ENCODE results near the gene FTSJ3. TPM values are rescaled to one million over a fixed set of nuclear protein-coding genes. Genes with fewer than 3 reads are reported as not detected.

The FTSJ3 gene
- total and polyA plus RNA-seq, 7 donors = 7.9 to 65.8 (median 31.0) TPM

GRCh38 chr17:63792055-63792729 is 35.3 kb downstream of the FTSJ3 start:
- Histone ChIP-seq H3K27me3 (no peaks in the 10 kb centered on the region), H3K4me1 (no peaks in the 10 kb centered on the region), H3K36me3 (peaks cover 32 to 98% (median 66%) of the 10 kb centered on the region in 4 donors), H3K9me3 (no peaks in the 10 kb centered on the region), H3K27ac (no peak overlapping the region), H3K4me3 (no peak overlapping the region)
- no peak for TF ChIP-seq POLR2A (IDR thresholded peaks at IDR 0.05)
- no peak for TF ChIP-seq EP300 (IDR thresholded peaks at IDR 0.05)
- TF ChIP-seq, protein P1, sequence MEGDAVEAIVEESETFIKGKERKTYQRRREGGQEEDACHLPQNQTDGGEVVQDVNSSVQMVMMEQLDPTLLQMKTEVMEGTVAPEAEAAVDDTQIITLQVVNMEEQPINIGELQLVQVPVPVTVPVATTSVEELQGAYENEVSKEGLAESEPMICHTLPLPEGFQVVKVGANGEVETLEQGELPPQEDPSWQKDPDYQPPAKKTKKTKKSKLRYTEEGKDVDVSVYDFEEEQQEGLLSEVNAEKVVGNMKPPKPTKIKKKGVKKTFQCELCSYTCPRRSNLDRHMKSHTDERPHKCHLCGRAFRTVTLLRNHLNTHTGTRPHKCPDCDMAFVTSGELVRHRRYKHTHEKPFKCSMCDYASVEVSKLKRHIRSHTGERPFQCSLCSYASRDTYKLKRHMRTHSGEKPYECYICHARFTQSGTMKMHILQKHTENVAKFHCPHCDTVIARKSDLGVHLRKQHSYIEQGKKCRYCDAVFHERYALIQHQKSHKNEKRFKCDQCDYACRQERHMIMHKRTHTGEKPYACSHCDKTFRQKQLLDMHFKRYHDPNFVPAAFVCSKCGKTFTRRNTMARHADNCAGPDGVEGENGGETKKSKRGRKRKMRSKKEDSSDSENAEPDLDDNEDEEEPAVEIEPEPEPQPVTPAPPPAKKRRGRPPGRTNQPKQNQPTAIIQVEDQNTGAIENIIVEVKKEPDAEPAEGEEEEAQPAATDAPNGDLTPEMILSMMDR (IDR thresholded peaks at IDR 0.05) = no peak
- no peak for TF ChIP-seq POLR2AphosphoS5 (IDR thresholded peaks at IDR 0.05)
- DNase-seq = no peak
- intact Hi-C loops (cut with DNase I) = no loop called here
- 78 to 88% methylated on average over 3 of the region's 3 CpGs for WGBS, 2 donors

DNA sequence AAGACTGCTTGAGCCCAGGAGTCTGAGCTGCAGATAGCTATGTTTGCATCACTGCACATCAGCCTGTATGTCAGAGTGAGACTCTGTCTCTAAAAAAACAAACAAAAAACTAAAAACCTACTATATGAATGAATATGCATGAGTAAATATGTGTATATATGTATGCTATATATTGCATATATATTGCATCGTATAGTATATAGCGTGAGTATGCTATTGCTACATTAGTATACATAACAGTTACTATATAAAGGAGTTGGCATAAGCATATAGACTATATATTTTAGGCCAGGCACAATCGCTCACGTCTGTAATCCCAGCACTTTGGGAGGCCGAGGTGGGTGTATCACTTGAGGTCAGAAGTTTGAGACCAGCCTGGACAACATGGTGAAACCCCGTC is 37.4 kb downstream of the FTSJ3 start:
- Histone ChIP-seq H3K36me3 (peaks cover 25 to 83% (median 57%) of the 10 kb centered on the region in 4 donors), H3K27ac (no peak overlapping the region), H3K9me3 (no peaks in the 10 kb centered on the region), H3K4me1 (peaks cover 0 to 9% (median 2%) of the 10 kb centered on the region in 4 donors), H3K27me3 (no peaks in the 10 kb centered on the region), H3K4me3 (no peak overlapping the region)
- WGBS, 2 donors = 94% methylated on average over 6 of the region's 6 CpGs
- intact Hi-C loops (cut with DNase I) = no loop called here
- no peak for DNase-seq
- TF ChIP-seq POLR2AphosphoS5 (IDR thresholded peaks at IDR 0.05) = no peak

- 88 to 95% methylated on average over 13 of the region's 13 CpGs for WGBS, 2 donors
- Histone ChIP-seq H3K4me3 (no peak overlapping the region), H3K36me3 (peaks cover 14 to 64% (median 37%) of the 10 kb centered on the region in 4 donors), H3K4me1 (peaks cover 0 to 16% (median 13%) of the 10 kb centered on the region in 4 donors), H3K9me3 (no peaks in the 10 kb centered on the region), H3K27me3 (no peaks in the 10 kb centered on the region), H3K27ac (no peak overlapping the region)
- no peak for TF ChIP-seq POLR2AphosphoS5 (IDR thresholded peaks at IDR 0.05)
- no peak for TF ChIP-seq POLR2A (IDR thresholded peaks at IDR 0.05)
- TF ChIP-seq, protein P1 (IDR thresholded peaks at IDR 0.05) = no peak
- no peak for TF ChIP-seq EP300 (IDR thresholded peaks at IDR 0.05)
- intact Hi-C loops (cut with DNase I) = no loop called here
- no peak for DNase-seq
These were observed 40.3 kb downstream of the FTSJ3 start for GRCh38 chr17:63786971-63787711.

DNA sequence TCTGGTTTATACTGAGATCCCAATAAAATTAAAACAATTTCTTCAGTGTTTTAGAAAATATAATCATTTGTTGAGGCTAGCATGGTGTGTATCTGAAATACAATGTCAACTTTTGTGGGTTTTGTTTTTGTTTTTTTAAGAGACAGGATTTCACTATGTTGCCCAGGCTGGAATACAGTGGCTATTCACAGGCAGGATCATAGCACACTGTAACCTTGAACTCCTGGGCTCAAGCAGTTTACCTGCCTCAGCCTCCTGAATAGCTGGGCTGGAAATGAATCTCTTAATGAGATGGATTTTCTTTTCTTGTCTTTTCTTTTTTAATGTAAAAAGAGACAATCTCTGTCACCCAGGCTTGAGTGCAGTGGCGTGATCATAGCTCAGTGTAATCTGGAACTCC is 41.3 kb downstream of the FTSJ3 start:
- H3K4me3 ChIP-seq = no peak overlapping the region
- intact Hi-C loops (cut with DNase I) = no loop called here
- peaks cover 0 to 19% (median 14%) of the 10 kb centered on the region in 4 donors for H3K4me1 ChIP-seq
- H3K27me3 ChIP-seq = no peaks in the 10 kb centered on the region
- no peak for DNase-seq
- peaks cover 14 to 54% (median 36%) of the 10 kb centered on the region in 4 donors for H3K36me3 ChIP-seq
- H3K9me3 ChIP-seq = no peaks in the 10 kb centered on the region
- WGBS, 2 donors = 98 to 100% methylated on average over 1 of the region's 1 CpG
- H3K27ac ChIP-seq = no peak overlapping the region
- TF ChIP-seq POLR2A (IDR thresholded peaks at IDR 0.05) (no peak), POLR2AphosphoS5 (IDR thresholded peaks at IDR 0.05) (no peak), EP300 (IDR thresholded peaks at IDR 0.05) (no peak)
- TF ChIP-seq, protein P1 (IDR thresholded peaks at IDR 0.05) = no peak

GRCh38 chr17:63785556-63785955 is 41.9 kb downstream of the FTSJ3 start:
- intact Hi-C loops (cut with DNase I) = no loop called here

More at GRCh38 chr17:63785556-63785955, 41.9 kb downstream of the FTSJ3 start:
- Histone ChIP-seq H3K4me1 (peaks cover 0 to 24% (median 19%) of the 10 kb centered on the region in 4 donors), H3K27me3 (no peaks in the 10 kb centered on the region), H3K9me3 (no peaks in the 10 kb centered on the region), H3K36me3 (peaks cover 14 to 48% (median 32%) of the 10 kb centered on the region in 4 donors), H3K27ac (no peak overlapping the region), H3K4me3 (no peak overlapping the region)
- TF ChIP-seq EP300 (IDR thresholded peaks at IDR 0.05) = no peak
- TF ChIP-seq POLR2A (IDR thresholded peaks at IDR 0.05) = no peak
- TF ChIP-seq, protein P1 (IDR thresholded peaks at IDR 0.05) = no peak
- no peak for TF ChIP-seq POLR2AphosphoS5 (IDR thresholded peaks at IDR 0.05)
- no peak for DNase-seq
- WGBS, 2 donors = 91 to 95% methylated on average over 1 of the region's 1 CpG

All from sigmoid colon (tissue), 7 donors.